Hepatocyte (in vitro differentiated cells): ENCODE measurements around the gene GSTO1. TPM values are rescaled to one million over a fixed set of nuclear protein-coding genes. Genes with fewer than 3 reads are reported as not detected.

Experiments used
- DNase-seq: peaks from one replicate; pipeline ENCODE4 v3.0.0-alpha.2; 2016; ENCODE audit warnings: low spot score
- H2AFZ ChIP-seq: fragments of 200-600 bp; sonication (generic); 2 replicates; pipeline ENCODE4 v1.6.0; 2016; ENCODE audit warnings: antibody characterized with exemption, mild to moderate bottlenecking
- H3K27ac ChIP-seq: fragments of 200-600 bp; sonication (generic); 2 replicates; pipeline ENCODE4 v1.5.1; 2016; ENCODE audit warnings: mild to moderate bottlenecking
- H3K27me3 ChIP-seq: fragments of 200-600 bp; sonication (generic); 2 replicates; pipeline ENCODE4 v1.6.1; 2016
- H3K36me3 ChIP-seq: fragments of 200-600 bp; sonication (generic); replicated peaks from 2 replicates; pipeline ENCODE4 v1.5.1; 2016; ENCODE audit warnings: low read depth; ENCODE audit not compliant: insufficient read depth
- H3K4me1 ChIP-seq: fragments of 200-600 bp; sonication (generic); 2 replicates; pipeline ENCODE4 v1.5.1; 2016; ENCODE audit warnings: mild to moderate bottlenecking, moderate library complexity; ENCODE audit not compliant: insufficient read depth
- H3K4me2 ChIP-seq: fragments of 200-600 bp; sonication (generic); 2 replicates; pipeline ENCODE4 v1.6.0; 2016
- H3K4me3 ChIP-seq: fragments of 200-600 bp; sonication (generic); 2 replicates; pipeline ENCODE4 v1.5.1; 2016; ENCODE audit warnings: mild to moderate bottlenecking
- H3K79me2 ChIP-seq: fragments of 200-600 bp; sonication (generic); 2 replicates; pipeline ENCODE4 v1.6.0; 2017; ENCODE audit warnings: mild to moderate bottlenecking
- H3K9me2 ChIP-seq: fragments of 200-600 bp; sonication (generic); replicated peaks from 2 replicates; pipeline ENCODE4 v1.6.0; 2017; ENCODE audit warnings: mild to moderate bottlenecking; ENCODE audit not compliant: insufficient read depth
- H3K9me3 ChIP-seq: fragments of 200-600 bp; sonication (generic); 2 replicates; pipeline ENCODE4 v1.5.1; 2016; ENCODE audit warnings: low read depth, mild to moderate bottlenecking
- H4K20me1 ChIP-seq: fragments of 200-600 bp; sonication (generic); 2 replicates; pipeline ENCODE4 v1.6.0; 2016; ENCODE audit warnings: mild to moderate bottlenecking; ENCODE audit not compliant: insufficient read depth, poor library complexity, severe bottlenecking
- EZH2 ChIP-seq: fragments of 200-600 bp; sonication (generic); IDR thresholded peaks from 2 replicates; pipeline ENCODE4 v1.6.1; 2016; ENCODE audit warnings: antibody characterized with exemption, mild to moderate bottlenecking, borderline replicate concordance
- EZH2phosphoT487 ChIP-seq: fragments of 200-600 bp; sonication (generic); IDR thresholded peaks from one replicate; pipeline ENCODE4 v1.6.1; 2018; ENCODE audit warnings: antibody characterized with exemption, mild to moderate bottlenecking, low read depth, moderate library complexity; ENCODE audit not compliant: unreplicated experiment, severe bottlenecking
- WGBS: methylation state at CpG from one replicate; pipeline ENCODE4 v1.1.6; 2016; ENCODE audit warnings: low lambda C conversion rate; ENCODE audit errors: missing lambda C conversion rate; 5-methylcytosine and 5-hydroxymethylcytosine counted together
- polyA plus RNA-seq: library from polyadenylated mRNA; unstranded; fragments of >200 nt; fragmentation: Nextera tagmentation; extraction: Ambion mirVana; gene quantifications from 2 replicates; pipeline ENCODE4 v1.2.1, GENCODE V29; 2016
- total RNA-seq: library from RNA; depleted of rRNA; stranded (reverse); fragments of >200 nt; gene quantifications from 2 replicates; pipeline ENCODE4 v1.2.3, GENCODE V29; 2014
- TF ChIP-seq, protein P1 (sequence below): fragments of 200-600 bp; sonication (generic); IDR thresholded peaks from 2 replicates; pipeline ENCODE4 v1.5.1; 2016; ENCODE audit warnings: antibody characterized with exemption, mild to moderate bottlenecking; ENCODE audit not compliant: poor library complexity

GSTO1 gene
- total and polyA plus RNA-seq, 2 experiments from 2014 or later: 220 to 328 TPM

DNA sequence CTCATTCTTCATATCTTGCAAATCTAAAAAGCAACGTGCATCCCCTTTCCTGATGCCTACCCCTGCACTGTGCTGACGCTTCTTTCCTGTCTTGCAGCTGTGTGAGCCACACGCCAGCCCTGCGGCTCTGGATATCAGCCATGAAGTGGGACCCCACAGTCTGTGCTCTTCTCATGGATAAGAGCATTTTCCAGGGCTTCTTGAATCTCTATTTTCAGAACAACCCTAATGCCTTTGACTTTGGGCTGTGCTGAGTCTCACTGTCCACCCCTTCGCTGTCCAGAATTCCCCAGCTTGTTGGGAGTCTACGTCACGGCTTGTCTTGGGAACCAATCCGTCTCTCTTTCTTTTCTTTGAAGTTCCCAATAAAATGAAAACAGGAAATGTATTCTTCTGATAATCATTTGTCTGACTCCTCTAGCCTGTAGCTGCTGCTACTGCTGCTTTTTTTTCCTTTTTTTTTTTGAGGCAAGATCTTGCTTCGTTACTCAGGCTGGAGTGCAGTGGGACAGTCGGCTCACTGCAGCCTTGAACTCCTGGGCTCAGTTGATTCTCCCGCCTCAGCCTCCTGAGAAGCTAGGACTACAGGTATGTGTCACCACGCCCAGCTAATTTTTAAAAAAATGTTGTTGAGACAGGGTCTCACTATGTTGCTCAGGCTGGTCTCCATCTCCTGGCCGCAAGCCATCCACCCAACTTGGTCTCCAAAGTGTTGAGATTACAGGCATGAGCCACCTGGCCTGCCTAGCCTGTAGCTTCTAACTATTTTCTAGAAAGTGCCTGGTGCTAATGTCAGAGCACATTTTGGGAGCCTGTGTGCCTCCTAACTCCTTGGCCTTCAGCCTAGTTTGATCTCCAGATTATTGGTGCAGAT lies 44.6 kb downstream of the GSTO1 start:
- no peaks in the 10 kb centered on the region for H3K27me3 ChIP-seq
- no peak overlapping the region for H3K4me3 ChIP-seq
- H3K9me3 ChIP-seq: no peaks in the 10 kb centered on the region
- DNase-seq: no peak
- TF ChIP-seq EZH2: no peak
- TF ChIP-seq, protein P1, sequence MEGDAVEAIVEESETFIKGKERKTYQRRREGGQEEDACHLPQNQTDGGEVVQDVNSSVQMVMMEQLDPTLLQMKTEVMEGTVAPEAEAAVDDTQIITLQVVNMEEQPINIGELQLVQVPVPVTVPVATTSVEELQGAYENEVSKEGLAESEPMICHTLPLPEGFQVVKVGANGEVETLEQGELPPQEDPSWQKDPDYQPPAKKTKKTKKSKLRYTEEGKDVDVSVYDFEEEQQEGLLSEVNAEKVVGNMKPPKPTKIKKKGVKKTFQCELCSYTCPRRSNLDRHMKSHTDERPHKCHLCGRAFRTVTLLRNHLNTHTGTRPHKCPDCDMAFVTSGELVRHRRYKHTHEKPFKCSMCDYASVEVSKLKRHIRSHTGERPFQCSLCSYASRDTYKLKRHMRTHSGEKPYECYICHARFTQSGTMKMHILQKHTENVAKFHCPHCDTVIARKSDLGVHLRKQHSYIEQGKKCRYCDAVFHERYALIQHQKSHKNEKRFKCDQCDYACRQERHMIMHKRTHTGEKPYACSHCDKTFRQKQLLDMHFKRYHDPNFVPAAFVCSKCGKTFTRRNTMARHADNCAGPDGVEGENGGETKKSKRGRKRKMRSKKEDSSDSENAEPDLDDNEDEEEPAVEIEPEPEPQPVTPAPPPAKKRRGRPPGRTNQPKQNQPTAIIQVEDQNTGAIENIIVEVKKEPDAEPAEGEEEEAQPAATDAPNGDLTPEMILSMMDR: no peak
- no peak for TF ChIP-seq EZH2phosphoT487
- H2AFZ ChIP-seq: no peak overlapping the region
- H3K36me3 ChIP-seq: no peaks in the 10 kb centered on the region
- peak overlapping the region; percentile 70 for H3K27ac ChIP-seq
- 64% methylated on average over 13 of the region's 13 CpGs for WGBS
- no peak overlapping the region for H3K4me2 ChIP-seq
- H3K9me2 ChIP-seq: no peaks in the 10 kb centered on the region
- no peaks in the 10 kb centered on the region for H4K20me1 ChIP-seq
- H3K79me2 ChIP-seq: no peaks in the 10 kb centered on the region
- H3K4me1 ChIP-seq: peaks cover 12% of the 10 kb centered on the region

DNA sequence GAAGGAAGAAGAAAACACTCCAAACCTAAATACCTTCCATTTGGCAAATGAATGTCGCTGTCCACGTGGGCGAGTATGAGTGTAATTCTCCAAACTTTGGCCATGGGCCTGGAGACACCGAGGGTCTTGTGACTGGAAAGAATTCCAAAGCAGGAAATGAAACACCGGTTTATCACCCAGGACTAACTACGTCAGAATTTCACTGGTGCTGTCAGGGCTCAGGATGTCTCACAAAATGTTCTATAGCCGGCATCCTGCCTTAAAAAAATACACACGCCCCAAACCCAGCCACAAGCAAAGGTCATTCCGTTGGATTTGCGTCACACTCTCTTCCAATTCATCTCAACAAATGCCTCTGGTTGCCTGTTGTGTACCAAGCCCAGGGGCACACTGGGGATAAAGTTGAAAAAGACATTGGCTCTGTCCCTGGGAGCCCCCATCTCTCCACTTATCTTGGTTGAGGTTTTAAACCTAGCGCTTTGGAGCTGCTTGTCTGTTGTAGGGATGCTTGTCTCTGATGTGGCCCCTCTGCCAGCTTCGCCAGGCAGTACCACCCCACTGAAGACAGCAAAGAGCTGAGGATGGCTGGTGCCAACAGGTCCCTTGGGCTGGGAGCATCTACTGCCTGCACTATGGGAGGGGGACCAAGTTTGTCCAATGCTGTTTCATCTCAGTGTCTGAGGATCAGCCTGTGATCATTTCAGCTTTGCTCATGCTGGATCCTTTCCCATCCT lies 45.5 kb downstream of the GSTO1 start:
- no peaks in the 10 kb centered on the region for H3K9me2 ChIP-seq

DNA sequence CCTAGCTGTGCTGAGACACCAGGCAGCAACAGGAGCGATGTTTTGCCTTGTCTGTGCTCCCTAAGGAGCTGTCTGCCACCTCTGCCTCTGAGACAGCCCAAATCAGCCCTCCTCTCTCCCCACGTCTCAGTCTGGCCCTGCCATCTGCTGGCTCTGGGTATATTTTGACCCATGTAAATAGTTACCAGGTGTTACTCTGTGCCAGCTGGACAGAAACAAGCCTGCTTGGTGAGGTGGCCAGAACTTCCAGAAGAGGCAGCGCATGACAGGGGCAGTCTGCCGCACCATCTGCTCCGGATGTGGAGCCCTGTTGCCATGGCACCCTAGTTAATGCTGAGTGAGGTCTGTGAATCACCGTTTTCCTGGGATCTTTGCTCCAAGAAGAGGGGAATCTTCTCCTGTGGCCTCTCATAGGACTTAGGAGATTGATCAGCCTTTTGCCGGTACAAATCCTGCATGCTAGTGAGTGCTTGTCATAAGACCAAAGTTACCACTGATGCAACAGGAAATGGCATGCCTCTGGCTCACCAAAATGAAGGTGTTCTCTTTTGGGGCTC lies 46.1 kb downstream of the GSTO1 start:
- no peaks in the 10 kb centered on the region for H3K79me2 ChIP-seq
- H3K36me3 ChIP-seq: no peaks in the 10 kb centered on the region
- H3K4me2 ChIP-seq: peak overlapping the region; percentile 38
- no peak overlapping the region for H2AFZ ChIP-seq
- no peaks in the 10 kb centered on the region for H3K9me2 ChIP-seq
- H3K4me1 ChIP-seq: peaks cover 12% of the 10 kb centered on the region
- TF ChIP-seq EZH2phosphoT487: no peak
- no peak for TF ChIP-seq EZH2
- TF ChIP-seq, protein P1: no peak
- H3K27me3 ChIP-seq: no peaks in the 10 kb centered on the region
- 60% methylated on average over 7 of the region's 7 CpGs for WGBS
- no peak overlapping the region for H3K4me3 ChIP-seq
- peak overlapping the region; percentile 75 for H3K27ac ChIP-seq
- H4K20me1 ChIP-seq: no peaks in the 10 kb centered on the region
- peak; percentile 67 for DNase-seq
- no peaks in the 10 kb centered on the region for H3K9me3 ChIP-seq

More for the DNA sequence above, 45.5 kb downstream of the GSTO1 start:
- H3K27ac ChIP-seq: peak overlapping the region; percentile 75
- TF ChIP-seq, protein P1: no peak
- no peaks in the 10 kb centered on the region for H3K79me2 ChIP-seq
- no peak overlapping the region for H3K4me3 ChIP-seq
- H3K27me3 ChIP-seq: no peaks in the 10 kb centered on the region
- H4K20me1 ChIP-seq: no peaks in the 10 kb centered on the region
- WGBS: 70% methylated on average over 12 of the region's 12 CpGs
- no peak overlapping the region for H2AFZ ChIP-seq
- no peaks in the 10 kb centered on the region for H3K36me3 ChIP-seq
- peaks cover 12% of the 10 kb centered on the region for H3K4me1 ChIP-seq
- H3K9me3 ChIP-seq: no peaks in the 10 kb centered on the region
- peak; percentile 44 for DNase-seq
- peak overlapping the region; percentile 38 for H3K4me2 ChIP-seq
